ENCODE data around the gene SLC35E2B. TPM values are rescaled to one million over a fixed set of nuclear protein-coding genes. Genes with fewer than 3 reads are reported as not detected.

The SLC35E2B gene
- polyA plus RNA-seq, 3 donors = 12.2 to 29.2 (median 17.7) TPM

GRCh38 chr1:1621173-1622009 is 71.2 kb downstream of the SLC35E2B start:
- H2AFZ ChIP-seq (ENCODE audit: insufficient read depth, low read depth, low read length, poor library complexity, severe bottlenecking) = no peak overlapping the region

More at GRCh38 chr1:1621173-1622009, 71.2 kb downstream of the SLC35E2B start:
- H3K27ac ChIP-seq (ENCODE audit: low read depth in 1 of 2, low read length in 2 of 2) = no peak overlapping the region
- peaks cover 0 to 2% (median 0%) of the 10 kb centered on the region in 7 donors for H3K9me3 Mint-ChIP-seq
- no peak overlapping the region for H3K27ac Mint-ChIP-seq
- H3K79me2 ChIP-seq (ENCODE audit: insufficient read depth, low read length) = peaks cover 10% of the 10 kb centered on the region
- no peak overlapping the region for H3K9ac ChIP-seq (ENCODE audit: insufficient read depth, low read length, poor library complexity, severe bottlenecking)
- no peak for TF ChIP-seq CTCF (IDR thresholded peaks at IDR 0.05)
- peaks cover 11% of the 10 kb centered on the region for H3K4me1 Mint-ChIP-seq
- WGBS (ENCODE audit: insufficient coverage) = 94% methylated on average over 27 of the region's 31 CpGs
- H4K20me1 ChIP-seq (ENCODE audit: insufficient read depth, low read length) = peaks cover 11% of the 10 kb centered on the region
- H3K9me3 ChIP-seq (replicated peaks in 1 of 2; ENCODE audit: control insufficient read depth in 1 of 2, insufficient read depth in 1 of 2, low read length in 2 of 2) = no peaks in the 10 kb centered on the region
- DNase-seq = no peak
- intact Hi-C loops (cut with micrococcal nuclease) = no loop called here
- H3K4me2 ChIP-seq (replicated peaks; ENCODE audit: extremely low read depth, low read length, poor library complexity, severe bottlenecking) = no peak overlapping the region
- H3K27me3 Mint-ChIP-seq (ENCODE audit: low read depth in 3 of 3) = peaks cover 0 to 3% (median 2%) of the 10 kb centered on the region in 3 donors
- H3K27me3 ChIP-seq (ENCODE audit: control insufficient read depth in 2 of 2, insufficient read depth in 2 of 2, low read length in 2 of 2) = no peaks in the 10 kb centered on the region
- peaks cover 9 to 16% of the 10 kb centered on the region in 2 donors for H3K36me3 Mint-ChIP-seq
- H3K36me3 ChIP-seq (replicated peaks in 1 of 2; ENCODE audit: control insufficient read depth in 1 of 2, insufficient read depth in 2 of 2, low read length in 2 of 2) = peaks cover 0 to 5% of the 10 kb centered on the region in 2 donors
- no peak overlapping the region for H3K4me3 Mint-ChIP-seq
- no peak overlapping the region for H3K4me3 ChIP-seq (replicated peaks in 1 of 3; ENCODE audit: low read depth in 2 of 3, low read length in 3 of 3)
- peaks cover 6 to 9% of the 10 kb centered on the region in 2 donors for H3K4me1 ChIP-seq (ENCODE audit: control insufficient read depth in 1 of 2, insufficient read depth in 2 of 2, low read length in 2 of 2)

Measured in CD14-positive monocyte (primary cell).